GM18907 (cell line): ENCODE measurements around the gene FASTKD1.
"Not testable (repeated sequence)": the region's sequence is repeated elsewhere in the genome, so short reads cannot be mapped to it uniquely, and the experiment has no call there.

Source experiments
- ATAC-seq: cut with Tn5 transposase; IDR thresholded peaks from one replicate; pipeline ENCODE4 v1.9.1; 2021; ENCODE audit warnings: mild to moderate bottlenecking, moderate library complexity; ENCODE audit not compliant: unreplicated experiment

The FASTKD1 gene

GRCh38 chr2:169571571-169571970 lies 2.1 kb downstream of the FASTKD1 start:
- ATAC-seq: no peak

- ATAC-seq: not testable (repeated sequence)
Observed at GRCh38 chr2:169570752-169571151, 2.9 kb downstream of the FASTKD1 start.

- no peak for ATAC-seq
Observed at GRCh38 chr2:169569948-169570347, 3.7 kb downstream of the FASTKD1 start.

- ATAC-seq: no peak
Observed at GRCh38 chr2:169565686-169566085, 8.0 kb downstream of the FASTKD1 start.

GRCh38 chr2:169562519-169562918 lies 11.1 kb downstream of the FASTKD1 start:
- no peak for ATAC-seq

- ATAC-seq: not testable (repeated sequence)
Observed at GRCh38 chr2:169562084-169562483, 11.6 kb downstream of the FASTKD1 start.

GRCh38 chr2:169561364-169561763 lies 12.3 kb downstream of the FASTKD1 start:
- no peak for ATAC-seq

- ATAC-seq: no peak
Observed at GRCh38 chr2:169546756-169547155, 26.9 kb downstream of the FASTKD1 start.

GRCh38 chr2:169542433-169542832 lies 31.2 kb downstream of the FASTKD1 start:
- no peak for ATAC-seq

GRCh38 chr2:169540146-169540545 lies 33.5 kb downstream of the FASTKD1 start:
- no peak for ATAC-seq

GRCh38 chr2:169539460-169539859 lies 34.2 kb downstream of the FASTKD1 start:
- ATAC-seq: not testable (repeated sequence)

- peak; percentile 84 for ATAC-seq
Observed at GRCh38 chr2:169528271-169528701, 45.4 kb downstream of the FASTKD1 start.

GRCh38 chr2:169526451-169526850 lies 47.2 kb downstream of the FASTKD1 start:
- no peak for ATAC-seq

GRCh38 chr2:169525434-169525833 lies 48.2 kb downstream of the FASTKD1 start:
- no peak for ATAC-seq

GRCh38 chr2:169523681-169524080 lies 50.0 kb downstream of the FASTKD1 start:
- ATAC-seq: no peak

GRCh38 chr2:169520896-169521295 lies 52.8 kb downstream of the FASTKD1 start:
- ATAC-seq: no peak

GRCh38 chr2:169516488-169516995 lies 57.1 kb downstream of the FASTKD1 start:
- not testable (repeated sequence) for ATAC-seq

- ATAC-seq: not testable (repeated sequence)
Observed at GRCh38 chr2:169514758-169515157, 58.9 kb downstream of the FASTKD1 start.

GRCh38 chr2:169513926-169514325 lies 59.7 kb downstream of the FASTKD1 start:
- ATAC-seq: no peak

GRCh38 chr2:169513094-169513493 lies 60.6 kb downstream of the FASTKD1 start:
- ATAC-seq: no peak

GRCh38 chr2:169512525-169512924 lies 61.1 kb downstream of the FASTKD1 start:
- no peak for ATAC-seq

- ATAC-seq: no peak
Observed at GRCh38 chr2:169511818-169512217, 61.8 kb downstream of the FASTKD1 start.

- ATAC-seq: no peak
Observed at GRCh38 chr2:169510496-169510895, 63.2 kb downstream of the FASTKD1 start.
